ENCODE data around the gene TTLL11.

- no peak for TF ChIP-seq CTCF (IDR thresholded peaks at IDR 0.05; ENCODE audit: poor library complexity, severe bottlenecking)
- no peak for TF ChIP-seq EP300 (conservative IDR thresholded peaks at IDR 0.05; ENCODE audit: poor library complexity, severe bottlenecking)
- TF ChIP-seq SMC3 (conservative IDR thresholded peaks at IDR 0.05; ENCODE audit: poor library complexity), result no peak
- no peak for TF ChIP-seq EZH2 (IDR thresholded peaks at IDR 0.05; ENCODE audit: borderline replicate concordance, insufficient read depth, low read length, poor library complexity, severe bottlenecking)
These were observed 207.7 kb downstream of the TTLL11 start for GRCh38 chr9:121885345-121885901.
